ENCODE data around the gene SASH1. TPM values are rescaled to one million over a fixed set of nuclear protein-coding genes. Genes with fewer than 3 reads are reported as not detected.
"Not testable (repeated sequence)": the region's sequence is repeated elsewhere in the genome, so short reads cannot be mapped to it uniquely, and the experiment has no call there.

Gene SASH1
- total RNA-seq, 1 donor from 2014 or later = 10.2 TPM

DNA sequence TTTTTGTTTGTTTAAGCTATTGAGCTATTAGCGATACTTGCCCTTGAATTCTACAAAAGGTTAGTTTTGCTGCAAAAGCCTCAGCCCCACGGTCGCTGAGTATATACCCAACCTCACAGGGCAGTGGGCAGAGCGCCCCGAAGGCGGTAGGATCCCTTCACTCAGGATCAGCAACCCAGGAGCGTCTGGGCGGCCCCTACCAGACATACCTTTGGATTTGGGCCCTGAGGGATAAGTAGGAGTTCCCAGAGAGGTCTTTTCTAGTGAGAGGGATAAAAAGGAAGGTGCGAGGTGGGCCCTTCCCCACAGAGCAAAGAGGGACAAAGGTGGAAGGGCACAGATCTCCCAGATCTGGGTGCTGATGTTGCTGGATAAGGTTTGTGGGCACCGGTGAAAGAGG lies 6.1 kb downstream of the SASH1 start:
- H3K36me3 ChIP-seq = no peaks in the 10 kb centered on the region
- peaks cover 49% of the 10 kb centered on the region for H3K4me1 ChIP-seq
- peaks cover 40% of the 10 kb centered on the region for H3F3A ChIP-seq (ENCODE audit: low read depth)
- H3K27ac ChIP-seq = no peak overlapping the region
- peaks cover 40% of the 10 kb centered on the region for H3K4me1 Mint-ChIP-seq
- no peak overlapping the region for H3K9ac ChIP-seq
- TF ChIP-seq EZH2phosphoT487 (IDR thresholded peaks at IDR 0.05) (no peak), EZH2 (IDR thresholded peaks at IDR 0.05) (no peak)
- TF ChIP-seq, protein P1, sequence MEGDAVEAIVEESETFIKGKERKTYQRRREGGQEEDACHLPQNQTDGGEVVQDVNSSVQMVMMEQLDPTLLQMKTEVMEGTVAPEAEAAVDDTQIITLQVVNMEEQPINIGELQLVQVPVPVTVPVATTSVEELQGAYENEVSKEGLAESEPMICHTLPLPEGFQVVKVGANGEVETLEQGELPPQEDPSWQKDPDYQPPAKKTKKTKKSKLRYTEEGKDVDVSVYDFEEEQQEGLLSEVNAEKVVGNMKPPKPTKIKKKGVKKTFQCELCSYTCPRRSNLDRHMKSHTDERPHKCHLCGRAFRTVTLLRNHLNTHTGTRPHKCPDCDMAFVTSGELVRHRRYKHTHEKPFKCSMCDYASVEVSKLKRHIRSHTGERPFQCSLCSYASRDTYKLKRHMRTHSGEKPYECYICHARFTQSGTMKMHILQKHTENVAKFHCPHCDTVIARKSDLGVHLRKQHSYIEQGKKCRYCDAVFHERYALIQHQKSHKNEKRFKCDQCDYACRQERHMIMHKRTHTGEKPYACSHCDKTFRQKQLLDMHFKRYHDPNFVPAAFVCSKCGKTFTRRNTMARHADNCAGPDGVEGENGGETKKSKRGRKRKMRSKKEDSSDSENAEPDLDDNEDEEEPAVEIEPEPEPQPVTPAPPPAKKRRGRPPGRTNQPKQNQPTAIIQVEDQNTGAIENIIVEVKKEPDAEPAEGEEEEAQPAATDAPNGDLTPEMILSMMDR (IDR thresholded peaks at IDR 0.05) = no peak
- no peak overlapping the region for H3K27ac Mint-ChIP-seq
- DNase-seq (ENCODE audit: low spot score) = no peak
- H3K27me3 Mint-ChIP-seq (ENCODE audit: insufficient read depth, low read depth) = peaks cover 2% of the 10 kb centered on the region
- H3K9me3 ChIP-seq (ENCODE audit: low read depth) = no peaks in the 10 kb centered on the region
- peaks cover 4% of the 10 kb centered on the region for H3K27me3 ChIP-seq
- peaks cover 6% of the 10 kb centered on the region for H4K20me1 ChIP-seq (ENCODE audit: low read depth)
- no peak overlapping the region for H3K4me3 Mint-ChIP-seq
- no peak overlapping the region for H3K4me3 ChIP-seq
- H3K9me3 Mint-ChIP-seq = peaks cover 3% of the 10 kb centered on the region
- peaks cover 9% of the 10 kb centered on the region for H3K36me3 Mint-ChIP-seq
- H3K79me2 ChIP-seq (ENCODE audit: low read depth) = peaks cover 30% of the 10 kb centered on the region
- no peak overlapping the region for H3K4me2 ChIP-seq
- H2AFZ ChIP-seq (replicated peaks) = no peak overlapping the region

DNA sequence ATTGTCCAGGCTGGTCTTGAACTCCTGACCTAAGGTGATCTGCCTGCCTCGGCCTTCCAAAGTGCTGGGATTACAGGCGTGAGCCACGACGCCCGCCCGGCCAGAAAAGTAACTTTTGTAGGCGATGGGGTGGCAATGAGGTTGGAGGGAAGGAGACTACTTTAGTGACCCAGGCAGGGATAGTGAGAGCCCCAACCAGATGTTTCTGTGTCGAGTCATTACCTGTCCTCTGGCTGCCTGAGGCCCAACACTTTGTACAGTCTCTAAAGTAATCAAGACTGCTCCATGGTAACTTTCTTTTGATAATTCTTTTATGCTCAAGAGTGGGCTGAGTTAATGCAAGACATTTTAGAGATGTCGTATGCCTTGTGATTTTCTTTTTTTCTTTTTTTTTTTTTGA lies 6.8 kb downstream of the SASH1 start:
- no peak overlapping the region for H3K4me2 ChIP-seq
- no peak overlapping the region for H3K27ac ChIP-seq
- peaks cover 9% of the 10 kb centered on the region for H3K36me3 Mint-ChIP-seq
- no peak overlapping the region for H3K27ac Mint-ChIP-seq
- peaks cover 30% of the 10 kb centered on the region for H3K79me2 ChIP-seq (ENCODE audit: low read depth)
- H3K9me3 Mint-ChIP-seq = peaks cover 3% of the 10 kb centered on the region
- H3K4me1 Mint-ChIP-seq = peaks cover 35% of the 10 kb centered on the region
- no peaks in the 10 kb centered on the region for H4K20me1 ChIP-seq (ENCODE audit: low read depth)
- H3K9ac ChIP-seq = no peak overlapping the region
- no peaks in the 10 kb centered on the region for H3K9me3 ChIP-seq (ENCODE audit: low read depth)
- no peaks in the 10 kb centered on the region for H3K36me3 ChIP-seq
- no peak overlapping the region for H3K4me3 Mint-ChIP-seq
- TF ChIP-seq, protein P1 (IDR thresholded peaks at IDR 0.05) = no peak
- TF ChIP-seq EZH2 (IDR thresholded peaks at IDR 0.05) (no peak), EZH2phosphoT487 (IDR thresholded peaks at IDR 0.05) (no peak)
- no peaks in the 10 kb centered on the region for H3K27me3 ChIP-seq
- peaks cover 42% of the 10 kb centered on the region for H3K4me1 ChIP-seq
- H3K4me3 ChIP-seq = no peak overlapping the region
- no peak overlapping the region for H2AFZ ChIP-seq (replicated peaks)
- no peak for DNase-seq (ENCODE audit: low spot score)
- H3K27me3 Mint-ChIP-seq (ENCODE audit: insufficient read depth, low read depth) = peaks cover 2% of the 10 kb centered on the region
- peaks cover 34% of the 10 kb centered on the region for H3F3A ChIP-seq (ENCODE audit: low read depth)

DNA sequence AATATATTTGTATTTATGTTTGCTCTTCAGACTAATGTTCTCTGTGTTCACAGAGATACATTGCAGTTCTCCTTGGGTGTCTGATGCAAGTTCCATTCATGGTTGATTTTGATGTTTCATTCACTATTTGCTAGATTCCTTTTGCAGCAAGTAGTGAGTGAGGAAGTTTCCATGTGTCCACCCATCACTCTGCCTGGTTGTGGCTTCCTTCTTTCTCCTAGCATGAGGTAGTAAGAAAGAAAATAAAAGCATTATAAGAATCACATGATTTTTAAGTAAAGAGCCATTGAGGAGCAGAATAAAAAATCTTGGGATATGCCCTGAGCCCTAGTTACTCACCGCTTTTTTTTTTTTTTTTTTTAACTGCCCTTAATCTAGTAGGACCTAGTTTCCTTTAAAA lies 8.7 kb downstream of the SASH1 start:
- H3K4me1 ChIP-seq = peaks cover 25% of the 10 kb centered on the region
- no peak overlapping the region for H2AFZ ChIP-seq (replicated peaks)
- no peak for DNase-seq (ENCODE audit: low spot score)
- peaks cover 25% of the 10 kb centered on the region for H3K79me2 ChIP-seq (ENCODE audit: low read depth)
- no peak overlapping the region for H3K4me2 ChIP-seq
- no peak overlapping the region for H3K9ac ChIP-seq
- no peaks in the 10 kb centered on the region for H4K20me1 ChIP-seq (ENCODE audit: low read depth)
- H3K27ac ChIP-seq = no peak overlapping the region
- H3K9me3 Mint-ChIP-seq = peaks cover 3% of the 10 kb centered on the region
- peaks cover 29% of the 10 kb centered on the region for H3K4me1 Mint-ChIP-seq
- TF ChIP-seq EZH2phosphoT487 (IDR thresholded peaks at IDR 0.05) = no peak
- TF ChIP-seq, protein P1 (IDR thresholded peaks at IDR 0.05) = no peak
- TF ChIP-seq EZH2 (IDR thresholded peaks at IDR 0.05) = no peak
- peaks cover 9% of the 10 kb centered on the region for H3K36me3 Mint-ChIP-seq
- peaks cover 2% of the 10 kb centered on the region for H3K27me3 Mint-ChIP-seq (ENCODE audit: insufficient read depth, low read depth)
- peaks cover 20% of the 10 kb centered on the region for H3F3A ChIP-seq (ENCODE audit: low read depth)
- H3K4me3 Mint-ChIP-seq = no peak overlapping the region
- no peaks in the 10 kb centered on the region for H3K9me3 ChIP-seq (ENCODE audit: low read depth)
- no peaks in the 10 kb centered on the region for H3K27me3 ChIP-seq
- no peak overlapping the region for H3K27ac Mint-ChIP-seq
- H3K36me3 ChIP-seq = no peaks in the 10 kb centered on the region
- H3K4me3 ChIP-seq = no peak overlapping the region

DNA sequence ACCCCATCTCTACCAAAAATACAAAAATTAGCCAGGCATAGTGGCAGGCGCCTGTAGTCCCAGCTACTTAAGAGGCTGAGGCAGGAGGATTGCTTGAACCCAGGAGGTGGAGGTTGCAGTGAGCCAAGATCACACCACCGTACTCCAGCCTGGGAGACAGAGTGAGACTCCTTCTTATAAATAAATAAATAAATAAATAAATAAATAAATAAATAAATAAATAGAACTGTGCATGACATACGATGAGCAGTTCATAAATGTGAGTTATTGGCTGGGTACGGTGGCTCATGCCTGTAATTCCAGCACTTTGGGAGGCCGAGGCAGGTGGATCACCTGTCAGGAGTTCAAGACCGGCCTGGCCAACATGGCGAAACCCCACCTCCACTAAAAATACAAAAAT lies 9.8 kb downstream of the SASH1 start:
- not testable (repeated sequence) for DNase-seq (ENCODE audit: low spot score); H3K4me3 ChIP-seq; H3K36me3 ChIP-seq; H3K27me3 ChIP-seq; H3K9me3 ChIP-seq (ENCODE audit: low read depth); H3K27me3 Mint-ChIP-seq (ENCODE audit: insufficient read depth, low read depth); H2AFZ ChIP-seq (replicated peaks); H3K27ac ChIP-seq; H3K9me3 Mint-ChIP-seq; H3K9ac ChIP-seq; H3K4me2 ChIP-seq; H3K4me3 Mint-ChIP-seq; H4K20me1 ChIP-seq (ENCODE audit: low read depth); H3K27ac Mint-ChIP-seq
- H3F3A ChIP-seq (ENCODE audit: low read depth) = peaks cover 12% of the 10 kb centered on the region
- Mint-ChIP-seq H3K36me3 (peaks cover 13% of the 10 kb centered on the region), H3K4me1 (peaks cover 18% of the 10 kb centered on the region)
- H3K4me1 ChIP-seq = peaks cover 14% of the 10 kb centered on the region
- peaks cover 21% of the 10 kb centered on the region for H3K79me2 ChIP-seq (ENCODE audit: low read depth)
